ENCODE measurements around the gene TMCC1. TPM values are rescaled to one million over a fixed set of nuclear protein-coding genes. Genes with fewer than 3 reads are reported as not detected.

Gene TMCC1
- total RNA-seq, 2 donors from 2014 or later = 27.1 to 29.3 TPM

DNA sequence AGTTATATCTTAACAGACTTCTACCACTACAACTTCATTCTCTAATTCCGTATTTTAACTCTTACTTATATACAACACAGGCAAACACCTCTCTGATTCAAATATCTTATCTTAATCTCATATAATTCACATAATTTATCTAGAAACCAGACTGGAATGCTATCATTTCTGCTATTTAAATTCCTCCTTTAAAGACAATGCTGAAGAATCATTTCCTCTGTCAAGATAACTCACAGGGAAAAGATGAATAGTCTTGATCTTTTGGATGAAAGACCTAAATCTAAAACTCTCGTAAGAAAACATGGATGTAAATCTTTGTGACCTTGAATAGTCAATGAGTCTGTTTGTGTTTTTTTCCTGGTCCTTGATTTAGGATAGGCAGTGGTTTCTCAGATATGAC is 151.7 kb downstream of the TMCC1 start:
- H3K4me1 Mint-ChIP-seq = peaks cover 20% of the 10 kb centered on the region
- no peak for ATAC-seq
- no peaks in the 10 kb centered on the region for H3K36me3 Mint-ChIP-seq (ENCODE audit: low read depth)
- no peaks in the 10 kb centered on the region for H3K9me3 ChIP-seq (ENCODE audit: control insufficient read depth, low read length, poor library complexity, severe bottlenecking)
- H3K4me3 Mint-ChIP-seq = no peak overlapping the region
- H3K27ac Mint-ChIP-seq = peak overlapping the region; percentile 37
- no peaks in the 10 kb centered on the region for H3K27me3 Mint-ChIP-seq
- no peak for DNase-seq

DNA sequence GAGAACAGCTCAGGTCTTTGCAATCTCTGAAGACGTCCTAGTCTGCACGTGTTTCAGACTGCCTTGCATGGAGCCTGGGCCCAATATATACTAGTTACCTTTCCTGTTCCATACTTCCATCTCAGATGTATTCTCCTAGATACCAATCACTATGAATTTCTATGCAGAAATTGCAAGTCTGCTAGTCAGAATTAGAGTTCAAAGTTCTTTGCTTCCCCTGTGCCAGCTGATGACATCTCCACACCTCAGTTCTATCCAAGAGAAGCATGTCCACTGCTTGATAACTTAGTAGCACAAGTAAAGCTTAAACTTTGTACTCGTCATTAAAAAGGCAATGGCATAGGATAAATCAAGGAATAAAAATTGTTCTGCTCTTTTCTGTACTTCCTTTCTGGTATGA is 153.4 kb downstream of the TMCC1 start:
- DNase-seq = no peak
- Mint-ChIP-seq H3K4me1 (peaks cover 18% of the 10 kb centered on the region), H3K36me3 (ENCODE audit: low read depth) (no peaks in the 10 kb centered on the region), H3K27ac (no peak overlapping the region), H3K4me3 (peak overlapping the region; percentile 16), H3K27me3 (no peaks in the 10 kb centered on the region)
- no peak for ATAC-seq
- no peaks in the 10 kb centered on the region for H3K9me3 ChIP-seq (ENCODE audit: control insufficient read depth, low read length, poor library complexity, severe bottlenecking)

DNA sequence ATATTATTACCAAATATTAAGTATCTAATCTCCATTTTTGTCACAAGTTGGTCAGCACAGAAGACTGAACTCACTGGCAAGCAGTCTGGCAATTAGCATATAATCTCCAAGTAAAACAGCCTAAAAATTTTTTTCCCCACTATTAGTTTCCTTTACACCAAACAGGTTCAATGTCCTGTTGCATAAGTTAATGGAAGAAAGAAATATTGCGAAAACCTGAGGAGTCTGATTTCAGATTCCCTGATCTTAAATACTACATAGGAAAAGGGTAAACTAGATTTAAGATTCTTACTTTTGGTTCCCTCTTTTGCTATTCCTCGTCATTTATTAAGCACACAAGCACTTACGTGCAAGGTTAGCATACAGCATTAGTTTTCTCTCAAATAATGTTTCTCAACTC is 153.9 kb downstream of the TMCC1 start:
- no peak overlapping the region for H3K4me3 Mint-ChIP-seq
- H3K36me3 Mint-ChIP-seq (ENCODE audit: low read depth) = no peaks in the 10 kb centered on the region
- ATAC-seq (no peak), DNase-seq (no peak)
- peaks cover 16% of the 10 kb centered on the region for H3K4me1 Mint-ChIP-seq
- H3K27me3 Mint-ChIP-seq = no peaks in the 10 kb centered on the region
- H3K9me3 ChIP-seq (ENCODE audit: control insufficient read depth, low read length, poor library complexity, severe bottlenecking) = no peaks in the 10 kb centered on the region
- no peak overlapping the region for H3K27ac Mint-ChIP-seq

DNA sequence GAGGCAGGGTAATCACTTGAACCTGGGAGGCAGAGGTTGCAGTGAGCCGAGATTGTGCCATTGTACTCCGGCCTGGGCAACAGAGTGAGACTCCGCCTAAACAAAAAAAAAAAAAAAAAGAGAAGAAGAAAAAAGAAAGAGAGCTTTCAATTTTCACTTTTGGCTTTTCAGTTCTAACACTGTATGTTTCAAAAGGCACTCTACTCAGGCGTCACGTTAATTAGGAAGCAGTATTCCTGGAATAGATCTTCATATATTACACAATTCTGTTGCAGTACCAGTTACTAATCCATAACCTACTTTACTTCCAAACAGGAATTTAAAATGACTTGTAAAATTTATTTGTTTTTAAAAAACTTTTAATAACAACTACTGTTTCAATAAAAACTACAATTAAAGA is 155.3 kb downstream of the TMCC1 start:
- Mint-ChIP-seq H3K27me3 (no peaks in the 10 kb centered on the region), H3K27ac (no peak overlapping the region), H3K4me3 (no peak overlapping the region), H3K4me1 (peaks cover 16% of the 10 kb centered on the region), H3K36me3 (ENCODE audit: low read depth) (no peaks in the 10 kb centered on the region)
- ATAC-seq (no peak), DNase-seq (no peak)
- no peaks in the 10 kb centered on the region for H3K9me3 ChIP-seq (ENCODE audit: control insufficient read depth, low read length, poor library complexity, severe bottlenecking)

DNA sequence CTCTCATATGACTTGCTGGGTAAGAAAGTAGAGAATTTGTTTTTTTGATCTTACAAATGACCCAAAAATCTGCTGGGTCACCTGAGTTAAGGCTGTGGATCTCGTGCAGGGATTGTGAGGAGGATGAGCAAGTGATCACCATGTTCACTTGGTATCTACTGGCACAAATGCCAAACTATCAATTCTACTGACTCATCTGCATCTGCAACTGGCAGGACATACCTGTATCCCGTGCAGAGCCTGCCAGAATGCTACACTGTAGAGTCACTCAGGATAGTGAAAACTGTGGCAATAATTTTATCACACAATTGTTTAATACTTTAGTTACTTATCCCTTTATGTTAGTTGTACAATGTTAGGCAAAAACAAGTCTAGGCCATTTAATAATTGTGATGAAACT is 157.4 kb downstream of the TMCC1 start:
- no peaks in the 10 kb centered on the region for H3K27me3 Mint-ChIP-seq
- H3K4me1 Mint-ChIP-seq = peaks cover 8% of the 10 kb centered on the region
- ATAC-seq = no peak
- no peaks in the 10 kb centered on the region for H3K36me3 Mint-ChIP-seq (ENCODE audit: low read depth)
- H3K9me3 ChIP-seq (ENCODE audit: control insufficient read depth, low read length, poor library complexity, severe bottlenecking) = no peaks in the 10 kb centered on the region
- no peak overlapping the region for H3K27ac Mint-ChIP-seq
- no peak overlapping the region for H3K4me3 Mint-ChIP-seq
- DNase-seq = no peak

DNA sequence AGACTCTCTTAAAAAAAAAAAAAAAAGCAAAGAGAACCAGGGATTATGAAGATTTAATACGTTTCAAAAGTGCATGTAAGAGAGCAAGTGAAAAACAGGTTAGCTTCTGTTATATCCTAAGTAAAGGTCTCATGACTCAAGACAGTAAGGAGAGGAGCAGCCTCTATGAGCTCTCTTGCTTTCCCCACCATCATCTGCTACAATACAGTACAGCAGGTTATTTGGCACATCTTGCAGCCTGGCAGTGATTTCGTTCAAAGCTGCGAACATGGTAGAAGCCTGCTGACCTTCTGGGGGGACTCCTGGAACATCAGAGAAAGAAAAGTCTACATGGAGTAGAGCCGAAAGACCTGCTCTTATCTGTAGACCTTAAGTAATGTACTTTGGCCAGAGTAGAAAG is 157.9 kb downstream of the TMCC1 start:
- H3K9me3 ChIP-seq (ENCODE audit: control insufficient read depth, low read length, poor library complexity, severe bottlenecking) = no peaks in the 10 kb centered on the region
- no peak for ATAC-seq
- no peak for DNase-seq
- H3K27ac Mint-ChIP-seq = no peak overlapping the region
- H3K27me3 Mint-ChIP-seq = no peaks in the 10 kb centered on the region
- H3K4me1 Mint-ChIP-seq = peaks cover 5% of the 10 kb centered on the region
- H3K4me3 Mint-ChIP-seq = no peak overlapping the region
- H3K36me3 Mint-ChIP-seq (ENCODE audit: low read depth) = no peaks in the 10 kb centered on the region

DNA sequence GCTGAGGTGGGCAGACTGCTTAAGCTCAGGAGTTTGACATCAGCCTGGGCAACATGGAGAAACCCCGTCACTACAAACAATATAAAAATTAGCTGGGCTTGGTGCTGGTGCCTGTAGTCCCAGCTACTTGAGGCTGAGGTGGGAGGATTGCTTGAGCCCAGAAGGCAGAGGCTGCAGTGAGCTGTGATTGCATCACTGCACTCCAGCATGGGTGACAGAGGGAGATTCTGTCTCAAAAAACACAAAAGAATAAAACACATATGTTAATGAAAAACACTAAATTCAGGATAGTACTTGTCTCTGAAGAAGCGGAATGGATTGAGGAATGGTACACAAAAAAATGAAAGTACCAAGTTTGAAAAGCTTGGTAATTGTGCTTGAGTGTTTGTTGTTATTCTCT is 159.1 kb downstream of the TMCC1 start:
- Mint-ChIP-seq H3K27me3 (no peaks in the 10 kb centered on the region), H3K4me3 (no peak overlapping the region), H3K4me1 (no peaks in the 10 kb centered on the region), H3K27ac (no peak overlapping the region), H3K36me3 (ENCODE audit: low read depth) (no peaks in the 10 kb centered on the region)
- ATAC-seq (no peak), DNase-seq (no peak)
- H3K9me3 ChIP-seq (ENCODE audit: control insufficient read depth, low read length, poor library complexity, severe bottlenecking) = no peaks in the 10 kb centered on the region

DNA sequence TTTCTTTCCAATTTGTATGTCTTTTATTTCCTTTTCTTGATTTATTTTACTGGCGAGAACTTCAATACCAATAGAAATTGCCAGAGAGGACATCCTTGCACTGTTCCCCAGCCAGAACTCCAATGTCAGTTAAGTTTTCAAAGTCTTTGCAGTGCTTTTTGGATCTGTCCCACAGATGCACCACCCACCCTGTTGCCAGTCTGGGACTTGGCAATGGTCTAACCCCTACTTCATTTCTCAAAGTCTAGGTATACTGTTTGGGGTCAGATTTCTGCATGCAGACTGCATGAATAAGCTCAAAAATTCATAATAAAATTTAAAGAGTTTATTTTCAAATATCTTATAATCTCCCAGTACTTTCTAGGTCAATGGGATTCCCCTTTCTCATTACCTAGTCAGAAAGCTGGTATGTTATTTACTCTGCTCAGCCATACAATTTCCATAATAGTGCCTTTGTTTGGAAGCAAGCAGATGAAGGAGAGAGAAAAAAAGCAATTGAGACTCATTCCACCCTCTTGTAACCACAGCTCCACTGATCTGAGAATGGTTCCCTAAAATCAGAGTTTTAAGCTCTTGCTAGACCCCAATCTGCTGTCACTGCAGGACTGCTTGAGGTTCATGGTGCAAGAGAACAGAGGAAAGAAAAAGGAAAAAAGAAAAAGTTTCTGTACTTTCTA is 161.2 kb downstream of the TMCC1 start:
- H3K4me1 Mint-ChIP-seq = no peaks in the 10 kb centered on the region
- no peak overlapping the region for H3K4me3 Mint-ChIP-seq
- no peaks in the 10 kb centered on the region for H3K36me3 Mint-ChIP-seq (ENCODE audit: low read depth)
- H3K9me3 ChIP-seq (ENCODE audit: control insufficient read depth, low read length, poor library complexity, severe bottlenecking) = no peaks in the 10 kb centered on the region
- H3K27me3 Mint-ChIP-seq = no peaks in the 10 kb centered on the region
- DNase-seq (no peak), ATAC-seq (no peak)
- H3K27ac Mint-ChIP-seq = no peak overlapping the region

DNA sequence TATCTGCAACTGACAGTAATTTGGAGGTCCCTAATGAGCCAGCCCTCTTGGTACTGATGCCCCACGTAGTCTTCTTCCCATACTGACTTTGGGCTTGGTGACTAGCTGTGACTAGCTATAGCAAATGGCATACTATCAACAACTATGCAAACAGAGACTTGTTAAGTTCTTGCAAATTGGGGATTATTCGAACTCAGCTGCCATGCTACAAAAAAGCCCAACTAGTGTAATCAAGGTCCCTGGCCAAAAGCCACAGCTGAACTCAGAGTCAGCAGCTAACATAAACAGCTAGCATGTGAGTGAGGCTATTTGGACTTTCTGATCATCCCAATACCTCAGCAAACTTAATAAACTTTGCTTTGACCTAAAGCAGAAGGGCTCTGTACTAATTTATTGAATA is 165.8 kb downstream of the TMCC1 start:
- H3K27me3 Mint-ChIP-seq = no peaks in the 10 kb centered on the region
- ATAC-seq = no peak
- H3K9me3 ChIP-seq (ENCODE audit: control insufficient read depth, low read length, poor library complexity, severe bottlenecking) = no peaks in the 10 kb centered on the region
- peaks cover 2% of the 10 kb centered on the region for H3K4me1 Mint-ChIP-seq
- no peak for DNase-seq
- no peak overlapping the region for H3K27ac Mint-ChIP-seq
- no peaks in the 10 kb centered on the region for H3K36me3 Mint-ChIP-seq (ENCODE audit: low read depth)
- H3K4me3 Mint-ChIP-seq = no peak overlapping the region

DNA sequence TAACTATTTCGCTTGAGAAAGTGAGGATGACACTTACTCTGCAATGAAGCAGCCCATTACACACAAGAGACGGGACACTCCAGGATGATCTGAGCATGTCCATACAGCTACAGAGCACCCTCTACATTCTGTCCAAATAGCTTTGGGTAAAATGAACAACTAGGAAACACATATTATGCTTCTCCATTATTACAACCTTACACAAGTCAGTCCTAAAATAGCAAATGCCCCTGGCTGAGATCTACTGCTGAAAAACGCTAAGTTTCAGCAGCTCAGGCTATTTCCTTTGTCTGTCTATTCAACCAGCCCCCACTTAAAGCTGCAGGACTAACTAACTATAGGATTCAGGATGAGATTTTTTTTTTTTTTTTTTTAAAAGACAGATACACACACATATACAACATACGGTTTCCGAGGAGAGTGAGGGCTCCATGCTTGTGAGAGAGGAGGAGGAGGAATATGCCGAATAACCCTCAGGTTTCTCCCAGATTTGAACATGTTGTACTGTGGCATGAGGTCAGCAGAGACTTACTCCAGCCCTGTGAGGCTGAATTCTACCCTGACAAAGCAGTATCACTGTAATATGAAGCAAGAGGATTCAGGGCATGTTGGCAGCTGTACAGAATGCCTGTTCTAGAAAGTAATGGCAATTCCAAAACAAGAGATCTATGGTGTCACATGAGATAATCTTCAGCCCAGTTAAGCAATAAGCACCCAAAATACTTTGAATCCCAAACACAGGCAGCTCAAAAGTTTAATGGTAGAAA is 169.8 kb downstream of the TMCC1 start:
- no peaks in the 10 kb centered on the region for H3K9me3 ChIP-seq (ENCODE audit: control insufficient read depth, low read length, poor library complexity, severe bottlenecking)
- Mint-ChIP-seq H3K4me3 (no peak overlapping the region), H3K27me3 (no peaks in the 10 kb centered on the region), H3K27ac (no peak overlapping the region), H3K4me1 (peaks cover 5% of the 10 kb centered on the region), H3K36me3 (ENCODE audit: low read depth) (no peaks in the 10 kb centered on the region)
- ATAC-seq (no peak), DNase-seq (no peak)

DNA sequence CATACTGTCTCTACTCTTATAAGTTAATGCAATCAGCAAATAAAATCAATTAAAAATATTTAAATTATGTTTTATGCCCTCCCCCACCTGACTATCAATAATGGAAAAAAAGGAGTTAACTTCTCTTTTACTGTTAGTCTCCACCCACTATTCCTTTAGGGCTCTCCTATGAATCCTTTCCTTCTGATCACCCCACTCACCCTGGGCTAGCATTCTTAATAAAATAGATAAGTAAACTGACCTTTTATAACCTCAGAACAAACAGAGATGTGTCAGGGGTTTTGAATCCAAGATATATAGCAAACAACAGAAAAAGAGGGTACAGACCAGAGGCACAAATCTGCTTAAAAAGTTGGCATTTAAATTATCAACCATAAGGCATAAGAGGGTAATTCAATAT is 171.0 kb downstream of the TMCC1 start:
- ATAC-seq = no peak
- Mint-ChIP-seq H3K36me3 (ENCODE audit: low read depth) (no peaks in the 10 kb centered on the region), H3K4me3 (no peak overlapping the region), H3K4me1 (peaks cover 5% of the 10 kb centered on the region), H3K27me3 (no peaks in the 10 kb centered on the region), H3K27ac (no peak overlapping the region)
- no peaks in the 10 kb centered on the region for H3K9me3 ChIP-seq (ENCODE audit: control insufficient read depth, low read length, poor library complexity, severe bottlenecking)
- DNase-seq = no peak

DNA sequence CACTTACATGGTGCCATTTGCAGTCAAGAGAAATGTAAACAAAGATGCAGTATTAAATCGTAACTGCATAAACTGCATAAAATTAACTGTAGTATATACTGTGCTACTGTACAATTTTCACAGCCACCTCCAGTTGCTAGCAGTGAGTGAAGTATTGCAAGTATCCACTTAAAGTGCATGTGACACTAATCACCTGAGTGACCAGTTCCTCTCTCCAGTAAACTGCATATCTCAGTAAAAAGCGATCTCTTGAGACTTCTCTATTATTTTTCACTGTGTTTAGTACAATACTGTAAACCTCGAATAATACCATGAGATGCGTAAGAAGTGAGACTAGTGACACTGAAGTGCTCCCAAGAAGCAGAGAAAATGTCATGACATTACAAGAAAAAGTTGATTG is 175.3 kb downstream of the TMCC1 start:
- no peak overlapping the region for H3K4me3 Mint-ChIP-seq
- peaks cover 10% of the 10 kb centered on the region for H3K4me1 Mint-ChIP-seq
- no peaks in the 10 kb centered on the region for H3K36me3 Mint-ChIP-seq (ENCODE audit: low read depth)
- no peaks in the 10 kb centered on the region for H3K9me3 ChIP-seq (ENCODE audit: control insufficient read depth, low read length, poor library complexity, severe bottlenecking)
- no peaks in the 10 kb centered on the region for H3K27me3 Mint-ChIP-seq
- DNase-seq = no peak
- no peak overlapping the region for H3K27ac Mint-ChIP-seq
- no peak for ATAC-seq

DNA sequence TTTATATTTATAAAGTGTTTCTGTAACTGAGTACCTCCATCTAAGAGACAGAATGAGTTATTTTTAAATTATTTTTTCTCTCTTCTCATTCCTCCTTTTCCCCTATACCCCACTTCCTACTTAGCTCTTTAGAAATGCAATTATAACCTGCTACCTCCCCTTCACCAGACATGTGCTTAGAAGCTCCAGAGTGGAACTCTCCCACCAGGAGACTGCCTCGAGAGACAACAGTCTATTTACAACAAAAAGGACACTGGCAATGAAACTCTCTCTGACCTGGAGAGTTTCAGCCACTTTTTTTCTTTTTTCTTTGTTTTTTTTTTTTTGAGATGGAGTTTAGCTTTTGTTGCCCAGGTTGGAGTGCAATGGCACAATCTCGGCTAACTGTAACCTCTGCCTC is 177.7 kb downstream of the TMCC1 start:
- Mint-ChIP-seq H3K27me3 (no peaks in the 10 kb centered on the region), H3K4me1 (peaks cover 8% of the 10 kb centered on the region), H3K4me3 (no peak overlapping the region), H3K36me3 (ENCODE audit: low read depth) (no peaks in the 10 kb centered on the region), H3K27ac (no peak overlapping the region)
- ATAC-seq (no peak), DNase-seq (no peak)
- no peaks in the 10 kb centered on the region for H3K9me3 ChIP-seq (ENCODE audit: control insufficient read depth, low read length, poor library complexity, severe bottlenecking)

DNA sequence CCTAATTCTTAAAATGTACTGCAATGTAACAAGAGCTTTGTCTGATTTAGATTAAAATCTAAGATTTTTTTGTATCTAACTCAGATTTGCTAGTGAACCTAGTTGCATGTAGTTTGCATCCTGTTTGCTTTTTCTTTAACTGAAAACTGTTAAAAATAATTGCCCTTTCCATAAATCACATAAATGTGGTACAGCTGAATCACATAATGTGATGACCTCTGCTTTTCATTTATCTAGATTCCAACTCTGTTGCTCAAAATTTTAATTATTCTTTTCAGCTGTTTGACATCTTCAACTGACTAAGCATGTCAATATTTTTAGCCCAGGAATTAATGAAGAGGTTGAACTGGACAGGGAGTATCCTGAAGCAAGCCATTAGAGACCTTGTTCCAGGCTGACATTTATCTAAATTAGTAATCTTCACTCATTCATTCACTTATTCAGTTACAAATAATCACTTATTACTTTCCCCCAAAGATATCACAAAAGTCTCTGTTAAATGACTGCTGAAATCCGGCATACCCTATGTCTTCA is 185.1 kb downstream of the TMCC1 start:
- no peak for ATAC-seq

More for the DNA sequence above, 185.1 kb downstream of the TMCC1 start:
- Mint-ChIP-seq H3K27ac (no peak overlapping the region), H3K27me3 (no peaks in the 10 kb centered on the region), H3K4me1 (peaks cover 7% of the 10 kb centered on the region), H3K36me3 (ENCODE audit: low read depth) (peaks cover 2% of the 10 kb centered on the region), H3K4me3 (no peak overlapping the region)
- DNase-seq = no peak
- no peaks in the 10 kb centered on the region for H3K9me3 ChIP-seq (ENCODE audit: control insufficient read depth, low read length, poor library complexity, severe bottlenecking)

Data from T-helper 17 cell (primary cell).